ENCODE measurements around the gene TCEAL7. TPM values are rescaled to one million over a fixed set of nuclear protein-coding genes. Genes with fewer than 3 reads are reported as not detected.
"Not testable (repeated sequence)": the region's sequence is repeated elsewhere in the genome, so short reads cannot be mapped to it uniquely, and the experiment has no call there.

The TCEAL7 gene
- not detected in 2 replicates for total RNA-seq

DNA sequence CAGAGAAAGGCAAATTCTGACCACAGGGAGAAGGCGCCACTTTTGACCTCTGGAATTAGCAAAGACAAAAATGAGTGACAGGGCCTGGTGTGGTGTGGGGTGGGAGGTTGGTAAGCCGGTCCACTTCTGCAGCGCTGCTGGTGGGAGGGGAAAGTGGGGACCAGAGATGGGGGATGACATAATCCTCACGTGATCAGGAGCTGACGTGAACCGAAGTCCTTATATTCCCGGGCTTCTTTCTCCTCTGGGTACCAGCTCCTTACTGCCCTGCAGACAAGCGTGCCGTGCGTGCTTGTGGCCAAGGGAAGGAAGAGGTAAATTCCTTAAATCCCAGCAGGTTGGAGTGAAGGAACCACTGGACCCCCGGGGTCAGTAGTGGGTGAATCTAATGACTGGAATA lies at the start of gene TCEAL7:
Gene TCEAL7 (plus strand): TSS at position 249 of the 400 bp plus-strand sequence. CDS start 1,165 bp downstream, outside the sequence.
- TF ChIP-seq, protein P1, sequence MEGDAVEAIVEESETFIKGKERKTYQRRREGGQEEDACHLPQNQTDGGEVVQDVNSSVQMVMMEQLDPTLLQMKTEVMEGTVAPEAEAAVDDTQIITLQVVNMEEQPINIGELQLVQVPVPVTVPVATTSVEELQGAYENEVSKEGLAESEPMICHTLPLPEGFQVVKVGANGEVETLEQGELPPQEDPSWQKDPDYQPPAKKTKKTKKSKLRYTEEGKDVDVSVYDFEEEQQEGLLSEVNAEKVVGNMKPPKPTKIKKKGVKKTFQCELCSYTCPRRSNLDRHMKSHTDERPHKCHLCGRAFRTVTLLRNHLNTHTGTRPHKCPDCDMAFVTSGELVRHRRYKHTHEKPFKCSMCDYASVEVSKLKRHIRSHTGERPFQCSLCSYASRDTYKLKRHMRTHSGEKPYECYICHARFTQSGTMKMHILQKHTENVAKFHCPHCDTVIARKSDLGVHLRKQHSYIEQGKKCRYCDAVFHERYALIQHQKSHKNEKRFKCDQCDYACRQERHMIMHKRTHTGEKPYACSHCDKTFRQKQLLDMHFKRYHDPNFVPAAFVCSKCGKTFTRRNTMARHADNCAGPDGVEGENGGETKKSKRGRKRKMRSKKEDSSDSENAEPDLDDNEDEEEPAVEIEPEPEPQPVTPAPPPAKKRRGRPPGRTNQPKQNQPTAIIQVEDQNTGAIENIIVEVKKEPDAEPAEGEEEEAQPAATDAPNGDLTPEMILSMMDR (IDR thresholded peaks at IDR 0.05), result no peak
- no peaks in the 10 kb centered on the region for H3K9me3 Mint-ChIP-seq
- peaks cover 12% of the 10 kb centered on the region for H3K27me3 Mint-ChIP-seq
- no peak for ATAC-seq (ENCODE audit: low read depth)
- DNase-seq, result no peak
- POLR2A ChIA-PET, result no interaction called here
- H3K4me1 Mint-ChIP-seq, result peaks cover 2% of the 10 kb centered on the region
- intact Hi-C loops (cut with micrococcal nuclease), result no loop called here
- H3K36me3 Mint-ChIP-seq (ENCODE audit: low read depth), result no peaks in the 10 kb centered on the region
- CTCF ChIA-PET, result no interaction called here
- H3K4me3 Mint-ChIP-seq, result no peak within 1 kb of the TSS
- no peak within 1 kb of the TSS for H3K27ac Mint-ChIP-seq

GRCh38 chrX:103293118-103293517 lies 36.9 kb upstream of the TCEAL7 start:
- CTCF ChIA-PET, result no interaction called here
- peaks cover 3% of the 10 kb centered on the region for H3K27me3 Mint-ChIP-seq
- ATAC-seq (ENCODE audit: low read depth) (no peak), DNase-seq (no peak)
- no peak overlapping the region for H3K27ac Mint-ChIP-seq
- intact Hi-C loops (cut with micrococcal nuclease), result no loop called here
- peaks cover 2% of the 10 kb centered on the region for H3K9me3 Mint-ChIP-seq
- H3K4me3 Mint-ChIP-seq, result no peak overlapping the region
- no peaks in the 10 kb centered on the region for H3K36me3 Mint-ChIP-seq (ENCODE audit: low read depth)
- POLR2A ChIA-PET, result no interaction called here
- TF ChIP-seq, protein P1 (IDR thresholded peaks at IDR 0.05), result no peak
- no peaks in the 10 kb centered on the region for H3K4me1 Mint-ChIP-seq

DNA sequence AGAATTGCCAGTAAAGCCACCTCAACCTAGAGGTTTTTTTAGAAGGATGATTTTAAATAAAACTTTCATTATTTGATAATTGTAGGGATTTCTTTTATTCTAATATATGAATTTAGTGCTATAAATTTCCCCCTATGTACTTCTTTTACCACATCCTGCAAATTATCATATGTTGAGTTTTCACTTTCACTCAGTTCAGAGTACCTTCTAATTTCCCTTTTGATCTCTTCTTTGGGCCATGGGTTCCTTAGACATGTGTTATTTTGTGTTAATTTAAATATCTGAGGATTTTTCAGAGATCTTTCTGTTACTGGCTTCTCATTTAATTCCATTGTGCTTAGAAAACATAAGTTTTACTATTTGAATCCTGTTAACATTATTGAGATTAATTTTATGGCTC lies 25.3 kb upstream of the TCEAL7 start:
- CTCF ChIA-PET, result no interaction called here
- no peak for DNase-seq
- peaks cover 2% of the 10 kb centered on the region for H3K9me3 Mint-ChIP-seq
- TF ChIP-seq, protein P1 (IDR thresholded peaks at IDR 0.05), result no peak
- POLR2A ChIA-PET, result no interaction called here
- H3K4me3 Mint-ChIP-seq, result no peak overlapping the region
- H3K27me3 Mint-ChIP-seq, result no peaks in the 10 kb centered on the region
- no peak overlapping the region for H3K27ac Mint-ChIP-seq
- intact Hi-C loops (cut with micrococcal nuclease), result no loop called here
- no peaks in the 10 kb centered on the region for H3K36me3 Mint-ChIP-seq (ENCODE audit: low read depth)
- no peaks in the 10 kb centered on the region for H3K4me1 Mint-ChIP-seq
- ATAC-seq (ENCODE audit: low read depth), result no peak

DNA sequence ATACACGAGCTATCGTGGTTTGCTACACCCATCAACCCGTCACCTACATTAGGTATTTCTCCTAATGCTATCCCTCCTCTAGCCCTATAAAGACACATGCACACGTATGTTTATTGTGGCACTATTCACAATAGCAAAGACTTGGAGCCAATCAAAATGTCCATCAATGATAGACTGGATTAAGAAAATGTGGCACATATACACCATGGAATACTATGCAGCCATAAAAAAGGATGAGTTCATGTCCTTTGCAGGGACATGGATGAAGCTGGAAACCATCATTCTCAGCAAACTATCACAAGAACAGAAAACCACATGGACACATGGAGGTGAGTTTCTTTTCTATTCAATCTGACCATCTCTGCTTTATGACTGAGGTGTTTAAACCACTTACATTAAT lies 24.4 kb upstream of the TCEAL7 start:
- H3K36me3 Mint-ChIP-seq (ENCODE audit: low read depth); H3K27me3 Mint-ChIP-seq; H3K4me1 Mint-ChIP-seq; POLR2A ChIA-PET; H3K27ac Mint-ChIP-seq; DNase-seq; ATAC-seq (ENCODE audit: low read depth); CTCF ChIA-PET; H3K4me3 Mint-ChIP-seq; H3K9me3 Mint-ChIP-seq; intact Hi-C loops (cut with micrococcal nuclease): not testable (repeated sequence)

DNA sequence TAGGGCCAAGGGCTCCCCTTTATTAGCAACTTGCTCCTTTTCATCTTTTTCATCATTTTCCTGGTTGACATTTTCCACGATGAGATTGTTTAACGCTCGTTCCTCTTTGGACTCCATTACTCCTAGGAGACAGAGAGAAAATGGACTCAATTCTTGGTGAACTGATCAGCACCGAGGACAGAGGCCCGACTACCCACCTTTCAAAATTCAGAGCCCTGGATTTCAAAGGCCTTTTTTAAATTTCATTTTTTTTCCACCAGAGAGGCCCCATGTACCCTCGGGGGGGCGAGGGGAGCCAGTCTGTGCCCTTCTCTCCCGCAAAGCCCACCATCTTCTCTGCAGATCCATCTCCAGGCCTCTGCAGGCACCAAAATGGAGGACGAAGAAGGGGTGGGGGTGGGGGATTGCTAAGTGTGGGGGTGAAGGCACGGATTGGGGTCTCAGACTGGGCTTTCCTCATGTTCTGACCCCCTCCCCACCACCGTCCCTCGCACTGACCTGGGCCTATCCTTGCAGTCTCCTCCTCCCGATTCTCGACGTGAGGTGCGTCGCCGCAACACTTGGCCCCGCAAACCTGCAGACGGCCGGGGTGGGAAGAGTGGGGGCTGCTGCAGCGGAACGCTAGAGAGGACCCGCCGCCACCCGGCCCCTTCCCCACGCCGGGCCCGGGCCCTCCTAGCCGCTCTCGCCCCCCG lies 20.0 kb upstream of the TCEAL7 start:
- no peaks in the 10 kb centered on the region for H3K36me3 Mint-ChIP-seq (ENCODE audit: low read depth)
- intact Hi-C loops (cut with micrococcal nuclease), result loop anchor here (2.0 to 10.0 kb wide), 3 partner anchors 53 to 375 kb away; partner anchors contain the start of genes BEX4, MORF4L2 and TCEAL8
- DNase-seq (no peak), ATAC-seq (ENCODE audit: low read depth) (peak; percentile 3)
- H3K4me1 Mint-ChIP-seq, result no peaks in the 10 kb centered on the region
- H3K27ac Mint-ChIP-seq, result no peak overlapping the region
- POLR2A ChIA-PET, result no interaction called here
- peak overlapping the region; percentile 82 for H3K4me3 Mint-ChIP-seq
- CTCF ChIA-PET, result no interaction called here
- peaks cover 2% of the 10 kb centered on the region for H3K9me3 Mint-ChIP-seq
- TF ChIP-seq, protein P1 (IDR thresholded peaks at IDR 0.05), result no peak
- no peaks in the 10 kb centered on the region for H3K27me3 Mint-ChIP-seq

Data from activated B cell treated with CpG ODN at 0.5 μM for 24 hours (primary cell).